ENCODE measurements around the gene CCHCR1.

The CCHCR1 gene

GRCh38 chr6:31161216-31162126 is 3.9 kb upstream of the CCHCR1 start:
- DNase-seq, result no peak

- peak; percentile 52 for DNase-seq
These were observed 1.6 kb upstream of the CCHCR1 start for GRCh38 chr6:31158863-31159855.

DNA sequence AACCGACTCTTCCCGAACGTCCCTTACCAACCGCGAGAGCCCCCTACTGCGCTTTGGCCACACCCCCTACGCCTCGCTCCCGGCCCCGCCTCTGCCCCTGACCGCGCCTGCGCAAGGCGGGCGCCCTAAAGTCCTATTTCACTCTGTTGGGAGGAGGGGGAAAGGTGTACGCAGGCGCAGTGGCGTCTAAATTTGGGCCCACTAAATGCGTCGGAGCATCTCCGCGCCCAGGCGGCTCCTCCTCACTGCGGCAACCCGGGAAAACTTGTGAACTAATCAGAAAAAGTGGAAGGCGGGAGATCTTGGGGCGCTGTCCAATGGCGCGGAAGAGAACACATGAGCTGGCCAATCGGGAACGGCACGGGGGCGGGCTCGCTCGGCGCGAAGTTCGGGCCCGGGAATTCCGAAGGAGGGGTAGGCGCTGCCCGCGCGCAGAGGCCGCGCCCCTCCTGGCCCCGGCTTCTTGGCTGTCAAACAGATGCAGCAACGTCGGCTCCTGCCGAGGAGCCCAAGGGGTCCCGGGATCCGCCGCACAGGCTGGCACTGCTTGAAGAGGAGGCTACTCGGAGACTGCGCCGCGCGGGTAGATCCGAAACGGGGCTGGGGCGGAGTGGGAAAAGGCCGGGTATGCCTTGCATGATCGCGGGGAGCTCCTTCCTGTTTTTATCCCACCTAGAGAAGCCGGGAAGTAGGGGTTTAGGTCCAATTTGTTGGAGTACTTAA is 699 bp upstream of the CCHCR1 start, which contains the start of gene TCF19:
TCF19 (plus strand) TSS at position 450 of the 723 bp plus-strand sequence. CDS start 881 bp downstream, outside the sequence.
- DNase-seq, result peak; percentile 99

DNA sequence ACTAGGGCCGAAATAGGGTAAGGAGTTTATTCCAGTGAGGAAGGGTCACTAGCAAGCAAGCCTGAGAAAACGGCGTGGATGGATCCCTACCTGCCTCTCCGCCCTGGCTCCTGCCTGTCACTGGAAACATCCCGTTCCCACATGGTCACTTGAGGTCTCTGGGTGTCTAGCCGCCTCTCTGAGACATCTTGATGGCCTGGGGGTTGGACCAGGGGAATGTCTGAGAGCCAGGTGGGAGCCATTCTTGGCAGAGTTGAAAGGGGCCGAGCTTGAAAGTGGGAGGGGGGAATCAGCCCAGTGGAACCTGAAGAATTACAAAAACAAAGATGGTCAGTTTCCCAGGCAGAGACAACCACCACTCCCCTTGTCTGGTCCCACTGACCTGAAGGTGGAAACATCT is 961 bp downstream of the CCHCR1 start:
- DNase-seq, result no peak

DNA sequence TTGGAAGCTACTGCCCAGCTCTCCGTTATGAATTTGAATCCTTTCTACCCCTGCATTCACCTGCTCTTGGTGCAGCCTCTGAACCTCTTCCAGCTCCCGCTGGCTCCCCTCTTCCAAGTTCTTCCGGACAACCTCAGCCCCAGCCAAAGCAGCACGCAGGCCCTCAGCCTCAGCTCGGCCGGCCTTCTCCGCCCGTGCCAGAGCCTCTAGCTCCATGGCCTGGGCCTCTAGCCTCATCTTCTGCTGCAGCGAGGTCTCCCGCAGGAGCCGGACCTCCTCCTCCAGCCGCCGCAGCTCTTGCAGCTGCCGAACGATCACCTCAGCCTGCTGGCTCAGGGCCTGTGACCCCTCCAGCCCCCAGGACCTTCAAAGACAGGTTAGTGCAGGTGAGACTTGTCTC is 3.2 kb downstream of the CCHCR1 start:
- DNase-seq, result no peak

DNA sequence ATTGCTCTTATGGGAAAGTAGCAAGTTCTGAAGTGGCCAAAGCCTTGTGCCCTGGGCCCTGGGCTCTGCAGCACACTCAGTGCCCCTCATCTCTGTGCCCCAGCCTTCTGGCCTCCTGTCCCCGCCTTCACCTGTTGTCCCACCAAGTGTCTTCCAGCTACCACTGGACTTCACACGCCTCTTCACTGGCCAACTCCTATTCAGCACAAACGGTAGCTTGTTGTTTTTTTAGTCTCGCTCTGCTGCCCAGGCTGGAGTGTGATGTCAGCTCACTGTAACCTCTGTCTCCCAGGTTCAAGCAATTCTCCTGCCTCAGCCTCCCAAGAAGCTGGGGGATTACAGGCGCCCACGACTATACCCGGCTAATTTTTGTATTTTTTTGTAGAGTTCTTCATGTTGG is 4.8 kb downstream of the CCHCR1 start:
- no peak for DNase-seq

DNA sequence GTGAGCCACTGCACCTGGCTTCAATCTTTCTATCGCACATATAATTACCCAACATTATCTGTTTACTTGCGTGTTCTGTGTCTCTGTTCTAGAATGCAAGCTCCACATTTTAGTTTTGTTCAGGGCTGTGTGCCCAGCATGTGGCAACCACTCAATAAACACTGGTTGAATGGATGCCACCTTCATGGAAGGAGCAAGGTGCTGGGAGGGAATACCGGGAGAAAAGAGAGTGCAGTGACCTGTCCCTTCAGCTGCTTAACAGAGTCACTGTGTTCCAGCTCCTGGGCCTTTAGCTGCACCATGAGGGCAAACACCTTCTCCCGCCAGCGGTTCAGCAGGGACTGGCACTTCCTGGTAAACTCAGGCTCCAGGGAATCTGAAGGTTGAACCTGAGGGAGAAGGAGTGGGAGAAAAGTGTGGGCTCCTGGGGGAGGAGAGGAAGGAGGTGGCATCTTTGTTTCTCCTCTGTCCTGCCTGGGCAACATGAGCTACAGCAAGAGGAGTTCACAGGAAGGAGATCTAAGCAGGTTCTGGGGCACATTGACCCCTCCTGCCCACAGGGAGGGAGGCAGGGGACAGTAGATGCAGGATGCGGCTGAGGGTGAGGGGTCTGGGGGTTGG is 7.7 kb downstream of the CCHCR1 start:
- no peak for DNase-seq

DNA sequence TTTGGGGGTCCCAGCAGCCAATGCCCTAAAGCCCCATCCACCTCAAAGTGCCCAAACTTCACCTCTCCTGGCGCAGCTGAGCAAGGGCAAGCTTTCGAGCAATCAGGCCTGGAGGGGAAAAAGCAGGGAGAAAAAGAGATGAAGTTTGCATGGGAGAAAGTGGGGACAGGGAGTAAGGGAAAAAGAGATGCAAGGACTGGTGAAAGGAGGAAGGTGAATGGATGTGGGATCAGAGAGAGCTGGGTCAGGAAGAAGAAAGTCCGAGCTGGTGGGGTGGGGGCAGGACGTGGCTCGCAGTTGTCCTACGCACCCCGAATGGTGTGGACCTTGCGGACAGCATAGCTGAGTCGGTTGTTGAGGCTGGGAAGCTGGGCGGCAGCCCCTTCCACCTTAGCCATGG is 12.2 kb downstream of the CCHCR1 start:
- no peak for DNase-seq

DNA sequence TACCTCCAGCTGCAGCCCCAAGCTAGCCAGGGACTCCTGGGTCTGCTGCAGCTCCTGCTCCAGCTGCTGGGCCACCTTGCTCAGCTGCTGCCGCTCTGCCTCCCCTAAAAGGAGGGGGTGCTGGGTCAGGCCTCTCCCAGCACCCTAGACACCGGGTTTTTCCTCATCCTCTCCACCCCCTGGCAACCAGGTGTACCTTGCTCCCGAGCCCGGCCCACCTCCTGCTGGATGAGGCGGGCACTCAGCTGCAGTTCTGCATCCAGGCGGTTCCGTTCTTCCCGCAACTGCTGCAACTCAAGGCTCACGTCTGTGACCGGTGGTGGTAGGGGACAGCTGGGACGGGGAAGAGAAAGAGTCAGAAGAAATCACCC is 12.6 kb downstream of the CCHCR1 start:
- no peak for DNase-seq

DNA sequence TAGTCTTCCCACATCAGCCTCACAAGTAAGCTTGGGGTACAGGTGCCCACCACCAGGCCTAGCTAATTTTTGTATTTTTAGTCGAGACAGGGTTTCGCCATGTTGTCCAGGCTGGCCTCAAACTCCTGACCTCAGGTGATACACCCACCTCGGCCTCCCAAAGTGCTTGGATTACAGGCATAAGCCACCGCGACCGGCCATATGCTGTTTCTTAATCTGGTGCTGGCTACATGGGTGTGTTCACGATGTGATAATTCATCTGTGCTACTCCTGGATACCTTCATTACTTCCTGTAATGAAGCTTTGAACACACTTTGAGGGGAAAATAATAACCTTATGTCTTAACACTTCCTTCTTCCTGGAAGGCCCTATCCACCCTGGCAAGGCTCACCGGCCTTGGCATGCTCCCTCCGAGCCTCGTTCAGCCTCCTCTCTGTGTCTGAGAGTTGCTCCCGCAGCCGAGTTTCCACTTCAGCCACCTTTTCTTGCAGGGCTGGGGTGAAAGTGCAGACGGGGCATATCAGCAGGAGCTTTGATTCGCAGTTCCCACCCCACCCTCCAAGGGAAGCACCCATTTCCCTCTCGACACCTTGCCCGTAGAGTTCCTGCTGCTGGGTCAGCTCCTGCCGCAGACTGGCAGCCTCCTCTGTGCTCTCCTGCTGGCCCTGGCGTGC is 13.2 kb downstream of the CCHCR1 start:
- DNase-seq, result no peak

DNA sequence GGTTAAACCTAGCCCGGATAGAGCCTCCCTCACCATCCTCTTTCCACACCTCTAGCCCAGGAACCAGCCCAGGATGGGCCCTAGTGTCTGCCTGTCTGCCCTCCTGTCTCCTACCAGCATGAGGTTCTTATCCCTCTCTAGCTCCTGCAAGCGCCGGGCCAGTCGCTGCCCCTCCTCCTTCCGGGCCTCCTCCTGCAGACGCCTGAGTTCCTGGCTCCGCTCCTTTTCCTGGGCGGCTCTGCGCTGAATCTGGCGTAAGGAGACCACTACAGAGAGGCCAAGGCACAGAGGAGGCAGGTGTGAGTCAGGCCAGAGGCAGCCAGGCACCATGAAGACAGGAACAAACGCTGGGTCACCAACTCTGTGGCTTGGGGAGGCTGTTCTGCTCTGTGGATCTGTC is 14.5 kb downstream of the CCHCR1 start:
- no peak for DNase-seq

DNA sequence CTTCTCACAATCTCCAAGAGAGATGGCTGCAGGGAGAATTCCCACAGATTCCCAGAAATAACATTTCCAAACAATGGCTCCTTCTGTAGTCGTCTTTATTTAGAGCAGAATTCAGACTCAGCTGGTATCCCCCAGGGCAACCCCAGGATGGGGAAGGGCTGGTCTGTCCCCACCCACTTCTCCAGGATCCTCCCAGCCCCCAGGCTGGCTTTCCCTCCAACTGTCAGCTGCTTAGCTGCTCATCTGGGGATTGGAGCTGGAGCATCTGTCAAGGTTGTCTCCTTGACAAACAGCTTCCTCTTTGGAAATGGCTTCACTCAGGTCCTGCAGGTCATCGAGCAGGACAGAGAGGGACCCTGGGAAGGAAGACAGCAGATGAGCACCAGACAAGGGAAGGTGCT is 15.2 kb downstream of the CCHCR1 start:
- no peak for DNase-seq

- DNase-seq, result no peak
These were observed 17.0 kb downstream of the CCHCR1 start for GRCh38 chr6:31140643-31141042.

DNA sequence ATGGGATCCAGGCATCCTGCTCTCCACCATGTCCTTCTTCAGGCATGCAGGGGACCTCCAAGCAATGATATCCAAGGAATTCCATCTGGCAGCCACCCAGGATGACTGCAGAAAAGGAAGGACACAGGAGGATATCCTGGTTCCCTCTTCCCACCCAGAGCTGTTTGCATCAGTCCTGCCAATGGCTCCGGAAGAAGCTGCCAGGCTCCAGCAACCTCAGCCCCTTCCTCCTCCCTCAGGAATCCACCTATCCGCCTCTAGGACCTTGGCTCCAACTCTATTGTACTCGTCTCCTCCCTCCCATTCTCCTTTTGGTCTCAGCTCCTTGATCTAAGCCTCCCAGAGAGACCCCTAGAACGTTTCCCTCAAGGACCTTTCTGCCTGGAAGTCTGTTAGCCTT is 18.0 kb downstream of the CCHCR1 start:
- DNase-seq, result no peak

DNA sequence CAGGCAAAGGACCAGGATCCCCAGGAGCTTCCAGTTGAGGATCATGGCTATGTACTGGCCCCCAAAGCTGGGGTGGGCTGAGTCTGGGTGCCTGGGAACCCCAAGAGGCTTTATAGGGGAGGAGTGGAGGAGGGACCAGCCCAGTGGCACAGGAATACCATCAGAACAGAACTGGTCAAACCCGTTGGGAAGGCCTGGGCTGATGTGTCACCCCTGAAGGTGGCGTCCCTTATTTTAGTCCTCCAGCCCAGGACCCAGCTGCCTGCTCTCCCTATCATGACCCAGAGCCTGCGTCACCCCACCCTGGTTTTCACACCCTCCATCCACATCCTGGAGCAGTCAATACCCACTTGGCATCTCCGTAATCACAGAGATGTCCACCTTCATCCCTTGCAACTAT is 18.6 kb downstream of the CCHCR1 start, which contains the start of gene PSORS1C2:
PSORS1C2 (minus strand) TSS at position 85 of the 400 bp plus-strand sequence; CDS start at position 45, 40 bp downstream.
- DNase-seq, result no peak

GRCh38 chr6:31135710-31136109 is 21.9 kb downstream of the CCHCR1 start:
- no peak for DNase-seq

GRCh38 chr6:31132806-31133205 is 24.8 kb downstream of the CCHCR1 start:
- DNase-seq, result no peak

DNA sequence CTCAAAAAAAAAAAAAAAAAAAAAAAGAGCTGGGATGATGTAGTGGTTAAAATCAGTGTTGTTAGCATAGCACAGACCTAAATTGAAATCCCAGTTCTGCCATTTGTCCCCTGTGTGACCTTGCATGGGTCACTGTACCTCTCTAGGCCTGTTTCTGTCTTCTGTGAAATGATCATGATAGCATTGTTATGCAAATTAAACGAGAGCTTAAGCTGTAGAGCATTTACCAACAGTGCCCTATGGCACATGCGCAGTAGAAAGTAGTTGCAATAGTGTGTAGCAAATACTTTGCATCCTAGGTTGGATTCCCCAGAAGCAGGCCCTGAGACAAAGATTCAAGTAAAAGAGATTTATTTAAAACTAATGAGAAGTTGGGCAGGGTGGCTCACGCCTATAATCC is 26.0 kb downstream of the CCHCR1 start:
- DNase-seq, result no peak

DNA sequence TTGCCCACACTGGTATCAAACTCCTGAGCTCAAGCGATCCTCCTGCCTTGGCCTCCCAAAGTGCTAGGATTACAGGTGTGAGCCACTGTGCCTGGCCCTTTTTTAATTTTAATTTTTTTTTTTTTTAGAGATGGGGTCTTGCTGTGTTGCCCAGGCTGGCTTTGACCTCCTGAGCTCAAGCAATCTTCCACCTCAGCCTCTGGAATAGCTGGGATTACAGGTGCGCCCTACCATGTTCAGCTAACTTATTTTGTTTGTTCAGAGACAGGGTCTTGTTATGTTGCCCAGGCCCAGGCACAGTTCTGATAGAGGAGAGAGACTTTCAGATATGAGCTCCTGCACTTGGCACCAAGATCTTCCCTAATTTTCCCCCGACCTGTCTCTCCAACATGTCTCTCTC is 26.9 kb downstream of the CCHCR1 start:
- DNase-seq, result no peak

GRCh38 chr6:31129130-31129529 is 28.5 kb downstream of the CCHCR1 start:
- DNase-seq, result no peak

DNA sequence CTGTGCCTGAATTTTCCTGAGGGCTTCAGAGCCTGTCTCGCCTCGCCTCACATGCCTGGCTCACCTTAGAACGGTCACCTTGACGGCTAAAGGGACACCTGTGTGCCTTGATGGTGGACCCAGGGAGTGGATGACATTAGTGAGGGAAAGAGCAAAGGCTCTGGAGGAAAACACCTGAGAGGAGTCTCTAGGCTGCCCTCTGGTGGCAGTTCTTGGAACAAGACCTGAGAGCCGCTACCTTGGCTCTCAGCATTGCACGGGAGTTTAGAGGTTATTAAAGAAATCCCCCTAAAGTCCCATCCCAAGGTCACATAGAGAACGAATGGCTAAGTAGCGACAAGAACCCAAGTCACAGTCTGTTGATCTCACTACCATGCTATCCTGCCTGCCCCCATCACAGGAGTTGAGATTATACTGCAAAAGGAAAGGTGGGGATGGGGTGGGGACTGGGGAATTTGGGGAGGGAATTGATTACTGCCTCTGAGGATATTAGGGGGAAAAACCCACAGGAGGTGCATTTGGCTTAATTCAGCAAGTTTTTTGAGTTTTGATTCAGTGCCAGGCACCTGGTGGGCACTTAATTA is 29.4 kb downstream of the CCHCR1 start:
- DNase-seq, result peak; percentile 73

Measured in activated CD4-positive, alpha-beta T cell treated with anti-CD3 and anti-CD28 coated beads, Interleukin-10, Interleukin-2, amounts not matched to agents 100 ng/mL and 50 ng/mL, durations not matched to agents 16 hours and 8 hours (primary cell).